Measurements from ENCODE around the gene FKBP8. TPM values are rescaled to one million over a fixed set of nuclear protein-coding genes. Genes with fewer than 3 reads are reported as not detected.

Gene FKBP8
- total RNA-seq, 2 experiments from 2014 or later, result 185 to 206 TPM

DNA sequence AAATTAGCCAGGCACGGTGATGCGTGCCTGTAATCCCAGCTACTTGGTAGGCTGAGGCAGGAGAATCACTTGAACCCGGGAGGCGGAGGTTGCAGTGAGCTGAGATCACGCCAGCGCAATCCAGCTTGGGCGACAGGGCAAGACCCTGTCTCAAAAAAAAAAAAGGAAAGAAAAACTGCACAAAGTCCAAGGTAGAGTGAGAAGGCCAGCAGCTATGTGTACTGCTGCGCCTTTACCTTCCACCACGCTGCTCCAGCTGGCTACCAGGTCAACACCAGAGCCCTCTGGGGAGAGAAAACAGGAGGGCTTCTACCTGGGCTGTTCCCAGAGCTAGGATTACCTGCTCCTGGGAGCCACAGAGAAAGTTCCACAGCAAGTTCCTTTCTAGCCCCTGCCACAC lies 24.7 kb downstream of the FKBP8 start:
- Mint-ChIP-seq H3K4me1 (peaks cover 18% of the 10 kb centered on the region), H3K27me3 (no peaks in the 10 kb centered on the region), H3K27ac (no peak overlapping the region), H3K9me3 (no peaks in the 10 kb centered on the region), H3K36me3 (ENCODE audit: low read depth) (peaks cover 3% of the 10 kb centered on the region), H3K4me3 (no peak overlapping the region)
- ChIA-PET CTCF (interaction anchor here (0.6 to 3.5 kb wide), 6 partner anchors 16 to 75 kb away, joined by 3 to 16 read pairs (median 4); partner anchors contain the start of genes KXD1 and REX1BD), POLR2A (no interaction called here)
- DNase-seq, result no peak

DNA sequence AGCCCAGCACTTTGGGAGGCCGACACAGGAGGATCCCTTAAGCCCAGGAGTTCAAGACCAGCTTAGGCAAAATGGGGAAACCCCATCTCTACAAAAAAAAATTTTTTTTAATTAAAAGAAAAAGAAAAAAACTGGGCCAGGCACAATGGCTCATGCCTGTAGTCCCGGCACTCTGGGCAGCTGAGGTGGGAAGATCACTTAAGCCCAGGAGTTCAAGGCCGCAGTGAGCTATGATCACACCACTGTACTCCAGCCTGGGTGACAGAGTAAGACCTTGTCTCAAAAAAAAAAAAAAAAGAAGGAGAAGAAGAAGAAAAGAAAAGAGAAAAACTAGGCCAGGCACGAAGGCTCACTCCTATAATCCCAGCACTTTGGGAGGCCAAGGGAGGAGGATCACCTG lies 25.8 kb downstream of the FKBP8 start:
- Mint-ChIP-seq H3K36me3 (ENCODE audit: low read depth) (peaks cover 3% of the 10 kb centered on the region), H3K4me3 (no peak overlapping the region), H3K9me3 (no peaks in the 10 kb centered on the region), H3K27me3 (no peaks in the 10 kb centered on the region), H3K27ac (no peak overlapping the region), H3K4me1 (peaks cover 15% of the 10 kb centered on the region)
- CTCF ChIA-PET, result interaction anchor here (0.6 to 1.6 kb wide), 2 partner anchors 15 to 1116 kb away, joined by 4 read pairs; no protein-coding TSS in a partner anchor
- POLR2A ChIA-PET, result no interaction called here
- no peak for DNase-seq

DNA sequence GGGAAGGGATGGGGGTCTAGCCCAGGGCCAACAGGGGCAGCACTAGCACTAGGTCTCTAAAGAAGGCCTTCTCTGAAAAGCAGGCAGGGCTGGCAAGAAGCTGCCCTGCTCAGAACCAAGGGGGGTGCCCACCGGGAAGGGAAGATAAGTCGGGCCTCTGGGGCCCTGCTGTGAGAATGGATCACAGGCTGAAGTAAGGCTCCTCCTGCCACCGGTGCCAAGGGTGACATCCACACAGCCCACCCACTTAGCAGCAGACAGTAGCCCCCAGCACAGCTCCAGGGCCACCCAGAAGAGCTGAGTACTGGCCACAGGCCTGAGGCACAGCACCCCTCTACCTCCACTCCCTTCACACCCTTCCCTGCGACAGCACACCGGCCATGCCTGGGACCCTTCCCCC lies 27.4 kb downstream of the FKBP8 start:
- POLR2A ChIA-PET, result no interaction called here
- no peaks in the 10 kb centered on the region for H3K27me3 Mint-ChIP-seq
- DNase-seq, result no peak
- H3K4me3 Mint-ChIP-seq, result no peak overlapping the region
- no peaks in the 10 kb centered on the region for H3K9me3 Mint-ChIP-seq
- no peak overlapping the region for H3K27ac Mint-ChIP-seq
- CTCF ChIA-PET, result interaction anchor here (0.8 to 1.4 kb wide), 3 partner anchors 20 to 72 kb away, joined by 3 to 4 read pairs (median 3); no protein-coding TSS in a partner anchor
- H3K4me1 Mint-ChIP-seq, result peaks cover 16% of the 10 kb centered on the region
- H3K36me3 Mint-ChIP-seq (ENCODE audit: low read depth), result no peaks in the 10 kb centered on the region

DNA sequence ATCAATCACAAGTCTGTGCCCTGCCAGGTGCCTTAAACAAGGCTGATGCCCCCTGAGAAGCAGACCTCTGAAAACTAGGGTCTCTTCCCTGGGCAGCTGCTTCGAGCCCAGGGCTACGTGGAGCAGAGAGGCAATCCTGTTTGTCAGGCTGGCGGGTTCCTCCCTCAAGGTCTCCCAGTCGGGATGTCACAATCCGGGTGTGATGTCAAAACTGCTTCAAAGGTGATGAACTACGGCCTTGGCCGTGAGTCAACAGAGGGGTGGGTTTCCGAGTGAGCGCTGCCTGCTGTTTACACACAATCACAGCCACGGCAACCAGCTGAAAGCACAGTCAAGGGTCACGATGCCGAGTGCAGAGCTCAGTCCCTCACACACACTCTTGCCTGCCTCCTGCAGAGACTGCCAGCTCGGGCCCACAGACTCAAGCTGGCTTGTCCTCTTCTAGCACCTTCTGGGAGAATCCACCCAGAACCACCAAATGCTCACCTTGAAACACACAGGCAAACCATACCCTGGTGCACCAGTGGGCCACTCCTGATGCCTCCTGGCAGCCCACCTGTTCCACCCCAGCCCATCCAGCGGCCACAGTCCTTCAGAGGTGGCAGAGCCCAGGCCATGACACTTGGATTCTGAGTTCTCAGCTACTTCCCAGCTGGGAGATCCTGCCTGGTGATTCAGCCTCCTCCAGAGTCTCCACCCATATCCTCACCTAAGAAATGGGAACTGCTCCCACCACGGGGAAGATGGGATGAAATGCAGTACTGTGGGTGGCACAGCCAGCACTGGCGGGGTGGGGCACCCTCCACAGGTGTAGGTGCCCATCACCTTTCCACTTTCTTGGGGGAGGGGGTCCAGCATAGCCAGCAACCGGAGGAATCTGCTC lies 28.3 kb downstream of the FKBP8 start:
- H3K4me3 Mint-ChIP-seq, result no peak overlapping the region
- no peak for DNase-seq
- H3K36me3 Mint-ChIP-seq (ENCODE audit: low read depth), result no peaks in the 10 kb centered on the region
- POLR2A ChIA-PET, result no interaction called here
- H3K27me3 Mint-ChIP-seq, result no peaks in the 10 kb centered on the region
- CTCF ChIA-PET, result interaction anchor here (0.6 to 1.0 kb wide), 2 partner anchors 73 to 135 kb away, joined by 3 to 5 read pairs; no protein-coding TSS in a partner anchor
- H3K9me3 Mint-ChIP-seq, result no peaks in the 10 kb centered on the region
- H3K4me1 Mint-ChIP-seq, result peaks cover 11% of the 10 kb centered on the region
- peak overlapping the region; percentile 66 for H3K27ac Mint-ChIP-seq

DNA sequence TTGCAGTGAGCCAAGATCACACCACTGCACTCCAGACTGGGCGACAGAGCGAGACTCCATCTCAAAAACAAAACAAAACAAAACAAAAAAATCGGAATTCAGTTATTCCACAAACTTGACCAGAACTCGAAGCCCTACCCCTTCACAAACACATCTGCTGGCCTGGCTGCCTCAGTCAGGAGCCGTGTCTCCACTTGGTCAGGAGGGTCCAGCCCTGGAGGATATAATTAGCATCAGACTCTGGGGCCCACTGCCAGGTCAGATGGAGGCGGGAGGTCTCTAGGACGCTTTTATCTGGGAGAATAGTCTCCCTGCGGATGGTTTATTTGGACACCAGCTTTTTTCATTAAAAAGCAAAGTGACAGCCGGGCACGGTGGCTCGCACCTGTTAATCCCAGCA lies 29.5 kb downstream of the FKBP8 start:
- Mint-ChIP-seq H3K4me3 (no peak overlapping the region), H3K27me3 (no peaks in the 10 kb centered on the region), H3K4me1 (peaks cover 12% of the 10 kb centered on the region), H3K36me3 (ENCODE audit: low read depth) (no peaks in the 10 kb centered on the region), H3K9me3 (no peaks in the 10 kb centered on the region), H3K27ac (no peak overlapping the region)
- CTCF ChIA-PET, result no interaction called here
- no peak for DNase-seq
- POLR2A ChIA-PET, result no interaction called here

DNA sequence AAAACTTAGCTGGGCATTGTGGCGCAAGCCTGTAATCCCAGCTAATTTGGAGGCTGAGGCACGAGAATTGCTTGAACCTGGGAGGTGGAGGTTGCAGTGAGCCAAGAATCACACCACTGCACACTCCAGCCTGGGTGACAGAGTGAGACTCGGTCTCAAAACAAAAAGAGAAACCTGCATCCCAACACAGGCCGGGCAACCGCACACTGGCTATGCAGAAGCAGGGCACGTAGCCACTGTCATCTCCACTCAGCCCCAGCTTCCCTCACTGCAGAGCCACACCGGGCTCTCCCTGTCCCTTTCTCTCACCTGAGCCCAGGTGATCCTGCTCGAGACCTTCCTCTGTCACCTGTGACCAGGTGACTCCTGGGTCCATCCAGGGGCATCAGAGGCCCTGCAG lies 33.2 kb downstream of the FKBP8 start:
- H3K36me3 Mint-ChIP-seq (ENCODE audit: low read depth), result no peaks in the 10 kb centered on the region
- no peak overlapping the region for H3K4me3 Mint-ChIP-seq
- no peaks in the 10 kb centered on the region for H3K27me3 Mint-ChIP-seq
- peaks cover 41% of the 10 kb centered on the region for H3K4me1 Mint-ChIP-seq
- ChIA-PET POLR2A (no interaction called here), CTCF (interaction anchor here (1.4 to 3.1 kb wide), 4 partner anchors 10 to 25 kb away, joined by 3 to 14 read pairs (median 8); no protein-coding TSS in a partner anchor)
- no peak for DNase-seq
- H3K9me3 Mint-ChIP-seq, result no peaks in the 10 kb centered on the region
- no peak overlapping the region for H3K27ac Mint-ChIP-seq

DNA sequence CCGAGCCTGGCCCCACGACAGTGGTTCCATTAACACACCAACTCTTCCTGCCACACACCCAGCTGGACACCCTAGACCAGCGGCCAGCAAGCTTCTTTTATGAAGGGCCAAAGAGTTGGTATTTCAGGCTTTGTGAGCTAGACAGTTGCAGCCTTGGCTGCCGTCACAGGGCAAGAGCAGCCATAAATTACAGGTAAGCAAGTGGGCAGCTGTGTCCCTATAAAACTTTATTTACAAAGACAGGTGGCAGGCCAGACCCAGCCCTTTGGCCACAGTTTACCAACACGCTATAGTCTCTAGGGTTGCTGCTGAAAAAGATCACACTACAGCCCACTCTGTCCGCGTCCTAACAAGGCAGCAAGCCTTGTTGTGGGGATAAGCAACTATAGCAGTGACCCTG lies 34.8 kb downstream of the FKBP8 start:
- Mint-ChIP-seq H3K4me3 (no peak overlapping the region), H3K27ac (peak overlapping the region; percentile 19), H3K36me3 (ENCODE audit: low read depth) (no peaks in the 10 kb centered on the region), H3K4me1 (peaks cover 55% of the 10 kb centered on the region), H3K27me3 (no peaks in the 10 kb centered on the region), H3K9me3 (no peaks in the 10 kb centered on the region)
- CTCF ChIA-PET, result interaction anchor here (1.6 to 6.1 kb wide), 4 partner anchors 12 to 81 kb away, joined by 4 to 31 read pairs (median 8); partner anchors contain the start of gene REX1BD
- POLR2A ChIA-PET, result no interaction called here
- no peak for DNase-seq

DNA sequence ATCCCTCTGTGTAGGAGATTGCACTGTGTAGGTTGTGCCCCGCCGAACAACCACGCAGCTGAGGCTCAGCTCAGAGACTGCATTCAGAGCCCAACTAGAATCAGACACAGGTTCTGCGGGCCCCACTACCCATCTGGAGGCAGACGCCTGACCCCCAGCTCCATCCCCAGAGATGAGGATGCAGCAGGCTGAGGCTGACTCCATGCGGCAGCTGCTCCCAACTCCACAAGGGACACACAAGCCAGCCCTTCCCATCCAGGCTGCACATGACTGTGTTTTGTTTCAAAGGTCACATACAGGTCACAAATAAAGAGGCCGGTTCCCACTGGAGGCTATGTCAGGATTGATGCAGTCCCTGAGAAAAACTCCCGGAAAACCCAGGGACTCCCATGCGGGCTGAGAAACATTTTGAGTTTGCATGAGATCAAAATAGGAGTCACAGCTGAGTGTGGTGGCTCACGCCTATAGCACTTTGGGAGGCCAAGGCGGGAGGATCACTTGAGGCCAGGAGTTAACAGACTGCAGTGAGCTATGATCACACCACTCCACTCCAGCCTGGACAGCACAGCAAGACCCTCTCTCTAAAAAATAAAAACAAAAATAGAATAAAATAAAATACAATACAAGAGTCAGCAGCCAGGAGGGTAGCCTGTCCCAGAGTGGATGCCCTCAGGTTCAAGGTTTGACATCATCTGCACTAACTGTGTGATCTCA lies 35.5 kb downstream of the FKBP8 start:
- H3K4me3 Mint-ChIP-seq, result peak overlapping the region; percentile 35
- peaks cover 61% of the 10 kb centered on the region for H3K4me1 Mint-ChIP-seq
- no peak for DNase-seq
- H3K27ac Mint-ChIP-seq, result peak overlapping the region; percentile 90
- ChIA-PET POLR2A (no interaction called here), CTCF (interaction anchor here (1.2 to 6.1 kb wide), 5 partner anchors 11 to 81 kb away, joined by 3 to 31 read pairs (median 4); partner anchors contain the start of gene REX1BD)
- no peaks in the 10 kb centered on the region for H3K9me3 Mint-ChIP-seq
- H3K27me3 Mint-ChIP-seq, result no peaks in the 10 kb centered on the region
- H3K36me3 Mint-ChIP-seq (ENCODE audit: low read depth), result no peaks in the 10 kb centered on the region

DNA sequence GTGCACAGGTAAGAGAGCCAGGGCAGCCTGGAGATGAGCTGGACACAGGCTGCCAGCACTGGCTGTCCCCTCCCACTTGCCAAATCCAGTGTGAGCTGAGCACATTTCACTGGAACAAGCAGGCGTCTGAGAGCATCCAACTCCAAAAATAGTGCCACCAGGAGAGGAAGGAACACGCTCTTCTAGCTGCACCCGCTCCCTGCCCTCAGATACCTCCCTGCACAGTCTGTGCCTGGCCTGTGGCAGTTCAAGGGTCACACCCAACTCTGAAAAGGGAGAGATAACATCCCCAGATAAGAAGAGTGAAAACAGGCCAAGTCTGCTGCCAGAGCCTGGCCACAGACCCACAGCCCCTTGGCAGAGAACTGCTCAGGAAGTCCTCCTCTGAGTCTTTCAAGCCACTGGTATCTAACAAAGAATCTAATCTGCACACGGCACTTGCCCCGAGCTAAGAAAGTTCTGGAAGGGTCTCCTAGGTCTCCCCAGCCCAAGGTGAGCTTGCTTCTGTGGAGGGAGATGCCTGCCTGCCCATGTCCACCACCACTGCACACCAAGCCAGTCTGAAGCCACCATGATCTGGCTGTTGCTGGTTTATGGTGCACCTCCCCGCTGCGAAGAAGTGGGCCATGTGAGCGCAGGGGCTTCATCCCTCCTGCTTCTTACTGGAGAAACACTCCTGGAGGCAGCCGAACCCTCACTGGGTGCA lies 36.2 kb downstream of the FKBP8 start:
- peak overlapping the region; percentile 35 for H3K4me3 Mint-ChIP-seq
- no peaks in the 10 kb centered on the region for H3K27me3 Mint-ChIP-seq
- peak; percentile 53 for DNase-seq
- no peaks in the 10 kb centered on the region for H3K36me3 Mint-ChIP-seq (ENCODE audit: low read depth)
- H3K9me3 Mint-ChIP-seq, result no peaks in the 10 kb centered on the region
- ChIA-PET POLR2A (interaction anchor here (0.5 kb wide), 1 partner anchor 64 kb away, joined by 3 read pairs; no protein-coding TSS in a partner anchor), CTCF (interaction anchor here (0.6 to 6.1 kb wide), 5 partner anchors 13 to 370 kb away, joined by 3 to 31 read pairs (median 4); no protein-coding TSS in a partner anchor)
- peaks cover 67% of the 10 kb centered on the region for H3K4me1 Mint-ChIP-seq
- H3K27ac Mint-ChIP-seq, result peak overlapping the region; percentile 90

DNA sequence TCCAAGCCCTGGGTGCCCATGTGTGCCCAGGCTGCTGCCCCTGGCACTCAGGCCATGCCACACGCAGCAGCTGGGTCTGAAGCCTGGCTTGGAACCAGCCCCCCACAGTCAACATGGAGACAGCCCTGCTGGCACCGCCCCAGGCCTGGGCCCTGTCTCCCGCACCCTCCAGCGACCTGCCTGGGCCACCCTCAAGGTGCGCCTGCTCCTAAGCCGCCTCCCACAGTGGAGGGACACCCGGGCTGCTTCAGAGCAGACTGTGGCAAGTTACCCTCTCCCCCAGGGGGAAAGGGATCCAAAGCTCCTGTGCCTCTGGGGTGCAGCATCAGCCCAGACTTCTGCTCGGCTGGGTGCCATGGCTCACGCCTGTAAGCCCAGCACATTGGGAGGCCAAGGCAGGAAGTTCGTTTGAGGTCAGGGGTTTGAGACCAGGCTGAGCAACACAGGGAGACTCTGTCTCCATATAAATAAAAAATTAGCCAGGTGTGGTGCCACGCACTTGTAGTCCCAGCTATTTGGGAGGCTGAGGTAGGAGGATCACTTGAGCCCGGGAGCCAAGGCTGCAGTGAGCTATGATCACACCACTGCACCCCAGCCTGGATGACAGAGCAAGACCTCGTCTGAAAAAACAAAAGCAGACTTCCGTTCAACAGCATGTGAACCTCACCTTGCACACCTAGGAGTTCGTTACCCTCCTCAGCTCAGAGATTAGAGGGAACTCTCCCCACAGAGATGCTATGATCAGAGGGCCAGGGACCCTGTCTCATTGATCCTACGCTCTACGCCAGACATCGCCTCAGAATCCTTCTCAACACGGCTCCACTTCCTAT lies 37.1 kb downstream of the FKBP8 start:
- H3K36me3 Mint-ChIP-seq (ENCODE audit: low read depth), result no peaks in the 10 kb centered on the region
- CTCF ChIA-PET, result interaction anchor here (0.6 to 6.1 kb wide), 5 partner anchors 10 to 371 kb away, joined by 3 to 31 read pairs (median 4); no protein-coding TSS in a partner anchor
- peaks cover 74% of the 10 kb centered on the region for H3K4me1 Mint-ChIP-seq
- H3K27me3 Mint-ChIP-seq, result no peaks in the 10 kb centered on the region
- no peak for DNase-seq
- H3K27ac Mint-ChIP-seq, result peak overlapping the region; percentile 90
- H3K4me3 Mint-ChIP-seq, result peak overlapping the region; percentile 35
- H3K9me3 Mint-ChIP-seq, result no peaks in the 10 kb centered on the region
- POLR2A ChIA-PET, result interaction anchor here (1.0 kb wide), 1 partner anchor 10 kb away, joined by 7 read pairs; no protein-coding TSS in a partner anchor

DNA sequence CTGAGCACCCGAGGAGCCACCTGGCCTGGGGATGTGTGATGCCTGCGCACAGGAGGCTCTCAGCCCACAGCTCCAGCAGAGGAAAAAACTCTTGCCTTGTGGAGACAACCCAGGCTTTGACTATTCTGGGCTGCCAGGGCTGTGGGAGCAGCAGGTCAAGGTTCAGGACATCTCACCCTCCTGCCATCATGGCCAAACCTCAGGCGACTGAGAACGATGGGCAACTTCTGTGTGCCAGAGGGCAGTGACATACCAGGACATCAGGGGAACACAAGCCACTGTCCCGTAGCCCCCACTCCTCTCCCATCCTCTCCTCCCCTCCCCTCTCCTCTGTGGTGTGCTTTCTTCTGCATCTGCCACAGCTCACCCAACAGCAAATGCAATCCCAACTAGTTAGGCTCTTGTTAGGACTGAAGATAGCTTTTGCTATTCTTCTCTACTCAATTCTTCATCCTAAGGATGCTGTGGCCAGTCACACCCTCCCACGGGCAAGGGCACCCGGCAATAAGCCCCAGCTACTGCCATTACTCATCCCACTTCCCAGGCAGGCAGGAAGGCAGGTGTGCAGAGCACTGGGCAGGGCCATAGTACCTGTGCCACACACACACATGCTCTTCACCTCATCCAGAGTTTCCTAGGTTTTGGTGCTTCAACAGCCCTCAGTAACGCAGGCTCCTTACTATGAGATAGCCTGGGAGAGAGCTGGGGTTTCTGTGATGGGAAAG lies 38.3 kb downstream of the FKBP8 start:
- CTCF ChIA-PET, result interaction anchor here (0.9 to 6.1 kb wide), 6 partner anchors 9 to 84 kb away, joined by 3 to 31 read pairs (median 4); partner anchors contain the start of gene REX1BD
- POLR2A ChIA-PET, result interaction anchor here (1.0 kb wide), 1 partner anchor 9 kb away, joined by 7 read pairs; no protein-coding TSS in a partner anchor
- peak overlapping the region; percentile 91 for H3K27ac Mint-ChIP-seq
- H3K36me3 Mint-ChIP-seq (ENCODE audit: low read depth), result no peaks in the 10 kb centered on the region
- DNase-seq, result no peak
- H3K4me3 Mint-ChIP-seq, result no peak overlapping the region
- no peaks in the 10 kb centered on the region for H3K9me3 Mint-ChIP-seq
- H3K4me1 Mint-ChIP-seq, result peaks cover 85% of the 10 kb centered on the region
- no peaks in the 10 kb centered on the region for H3K27me3 Mint-ChIP-seq

All from activated CD4-positive, alpha-beta T cell treated with anti-CD3 and anti-CD28 coated beads, Interleukin-2, amount 10 ng/mL, durations not matched to agents 7 days and 5 days (primary cell).